ENCODE results near the gene TMEM181. TPM values are rescaled to one million over a fixed set of nuclear protein-coding genes. Genes with fewer than 3 reads are reported as not detected.

TMEM181 gene
- total and polyA plus RNA-seq, 2 experiments from 2014 or later: 11.9 to 25.2 TPM

DNA sequence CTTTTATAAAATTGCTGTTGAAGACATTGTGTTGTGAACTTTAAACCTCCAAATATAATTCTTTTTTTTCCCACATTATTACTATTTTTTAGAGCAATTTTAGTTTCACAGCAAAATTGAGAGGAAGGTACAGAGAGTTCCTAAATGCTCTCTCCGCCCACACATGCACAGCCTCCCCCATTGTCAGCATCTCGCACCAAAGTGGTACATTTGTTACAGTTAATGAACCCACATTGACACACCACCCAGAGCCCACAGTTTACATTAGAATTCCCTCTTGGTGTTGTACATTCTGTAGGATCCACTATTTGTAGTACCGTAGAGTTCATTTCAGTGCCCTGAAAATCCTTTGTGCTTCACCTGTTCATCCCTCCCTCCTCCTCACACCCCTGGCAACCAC, 33.8 kb downstream of the TMEM181 start:
- no peak overlapping the region for H3K27ac ChIP-seq (ENCODE audit: low read depth)
- H3K4me3 ChIP-seq: no peak overlapping the region
- Mint-ChIP-seq H3K4me3 (no peak overlapping the region), H3K36me3 (ENCODE audit: low read depth) (peaks cover 78% of the 10 kb centered on the region), H3K4me1 (no peaks in the 10 kb centered on the region), H3K27me3 (ENCODE audit: insufficient read depth, low read depth, poor library complexity) (no peaks in the 10 kb centered on the region), H3K9me3 (no peaks in the 10 kb centered on the region), H3K27ac (no peak overlapping the region)
- no peak overlapping the region for H2AFZ ChIP-seq
- H3K9me2 ChIP-seq (ENCODE audit: insufficient read depth): no peaks in the 10 kb centered on the region
- H3K4me2 ChIP-seq: no peak overlapping the region
- peaks cover 6% of the 10 kb centered on the region; the same call in 1 of the 2 replicates for H4K20me1 ChIP-seq (replicated peaks; ENCODE audit: insufficient read depth)
- H3K36me3 ChIP-seq (ENCODE audit: insufficient read depth): peaks cover 23% of the 10 kb centered on the region
- no peak for DNase-seq (ENCODE audit: low spot score)
- no peak for ATAC-seq
- H3K79me2 ChIP-seq (replicated peaks; ENCODE audit: insufficient read depth): no peaks in the 10 kb centered on the region
- no peaks in the 10 kb centered on the region for H3F3A ChIP-seq (replicated peaks; ENCODE audit: low read depth)
- TF ChIP-seq ZNF114 (CRISPR knock-in tag; IDR thresholded peaks at IDR 0.05) (no peak), NANOG (IDR thresholded peaks at IDR 0.05; ENCODE audit: borderline replicate concordance) (no peak), CREB1 (CRISPR knock-in tag; IDR thresholded peaks at IDR 0.05; ENCODE audit: low read depth) (no peak), STAT1 (IDR thresholded peaks at IDR 0.05; ENCODE audit: unreplicated experiment) (no peak), EZH2 (IDR thresholded peaks at IDR 0.05; ENCODE audit: low read depth, unreplicated experiment) (no peak)
- TF ChIP-seq, protein P1, sequence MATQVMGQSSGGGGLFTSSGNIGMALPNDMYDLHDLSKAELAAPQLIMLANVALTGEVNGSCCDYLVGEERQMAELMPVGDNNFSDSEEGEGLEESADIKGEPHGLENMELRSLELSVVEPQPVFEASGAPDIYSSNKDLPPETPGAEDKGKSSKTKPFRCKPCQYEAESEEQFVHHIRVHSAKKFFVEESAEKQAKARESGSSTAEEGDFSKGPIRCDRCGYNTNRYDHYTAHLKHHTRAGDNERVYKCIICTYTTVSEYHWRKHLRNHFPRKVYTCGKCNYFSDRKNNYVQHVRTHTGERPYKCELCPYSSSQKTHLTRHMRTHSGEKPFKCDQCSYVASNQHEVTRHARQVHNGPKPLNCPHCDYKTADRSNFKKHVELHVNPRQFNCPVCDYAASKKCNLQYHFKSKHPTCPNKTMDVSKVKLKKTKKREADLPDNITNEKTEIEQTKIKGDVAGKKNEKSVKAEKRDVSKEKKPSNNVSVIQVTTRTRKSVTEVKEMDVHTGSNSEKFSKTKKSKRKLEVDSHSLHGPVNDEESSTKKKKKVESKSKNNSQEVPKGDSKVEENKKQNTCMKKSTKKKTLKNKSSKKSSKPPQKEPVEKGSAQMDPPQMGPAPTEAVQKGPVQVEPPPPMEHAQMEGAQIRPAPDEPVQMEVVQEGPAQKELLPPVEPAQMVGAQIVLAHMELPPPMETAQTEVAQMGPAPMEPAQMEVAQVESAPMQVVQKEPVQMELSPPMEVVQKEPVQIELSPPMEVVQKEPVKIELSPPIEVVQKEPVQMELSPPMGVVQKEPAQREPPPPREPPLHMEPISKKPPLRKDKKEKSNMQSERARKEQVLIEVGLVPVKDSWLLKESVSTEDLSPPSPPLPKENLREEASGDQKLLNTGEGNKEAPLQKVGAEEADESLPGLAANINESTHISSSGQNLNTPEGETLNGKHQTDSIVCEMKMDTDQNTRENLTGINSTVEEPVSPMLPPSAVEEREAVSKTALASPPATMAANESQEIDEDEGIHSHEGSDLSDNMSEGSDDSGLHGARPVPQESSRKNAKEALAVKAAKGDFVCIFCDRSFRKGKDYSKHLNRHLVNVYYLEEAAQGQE (IDR thresholded peaks at IDR 0.05; ENCODE audit: unreplicated experiment): no peak
- no peaks in the 10 kb centered on the region for H3K27me3 ChIP-seq (ENCODE audit: insufficient read depth)
- H3K4me1 ChIP-seq (ENCODE audit: insufficient read depth): no peaks in the 10 kb centered on the region

DNA sequence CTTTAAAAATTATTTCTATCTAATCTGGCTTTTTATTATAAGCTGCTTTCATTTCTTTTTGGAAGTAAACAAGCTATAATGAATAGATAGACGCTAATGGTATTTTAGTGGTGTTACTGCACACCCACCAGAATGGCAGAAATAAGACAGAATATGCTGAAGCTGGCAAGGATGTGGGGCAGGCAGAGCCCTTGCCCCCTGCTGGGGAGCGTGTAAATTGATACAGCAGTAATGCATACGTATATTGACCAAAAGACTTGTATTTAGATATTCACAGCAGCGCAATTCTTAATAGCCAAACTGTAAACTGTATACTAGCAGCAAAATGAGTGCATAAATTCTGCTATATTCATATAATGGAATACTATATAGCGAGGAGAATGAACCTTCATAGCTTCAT, 35.3 kb downstream of the TMEM181 start:
- no peak overlapping the region for H2AFZ ChIP-seq
- H3K9me2 ChIP-seq (ENCODE audit: insufficient read depth): no peaks in the 10 kb centered on the region
- H3K79me2 ChIP-seq (replicated peaks; ENCODE audit: insufficient read depth): no peaks in the 10 kb centered on the region
- 0 out of 2 replicates have a peak, but pooled peaks cover 6% of the 10 kb centered on the region for H4K20me1 ChIP-seq (replicated peaks; ENCODE audit: insufficient read depth)
- peaks cover 16% of the 10 kb centered on the region for H3K36me3 ChIP-seq (ENCODE audit: insufficient read depth)
- no peaks in the 10 kb centered on the region for H3F3A ChIP-seq (replicated peaks; ENCODE audit: low read depth)
- no peak overlapping the region for H3K4me2 ChIP-seq
- Mint-ChIP-seq H3K27ac (no peak overlapping the region), H3K36me3 (ENCODE audit: low read depth) (peaks cover 73% of the 10 kb centered on the region), H3K27me3 (ENCODE audit: insufficient read depth, low read depth, poor library complexity) (peaks cover 4% of the 10 kb centered on the region), H3K9me3 (no peaks in the 10 kb centered on the region), H3K4me3 (no peak overlapping the region), H3K4me1 (no peaks in the 10 kb centered on the region)
- H3K27ac ChIP-seq (ENCODE audit: low read depth): no peak overlapping the region
- no peak for ATAC-seq
- no peaks in the 10 kb centered on the region for H3K4me1 ChIP-seq (ENCODE audit: insufficient read depth)
- H3K4me3 ChIP-seq: no peak overlapping the region
- DNase-seq (ENCODE audit: low spot score): no peak
- H3K27me3 ChIP-seq (ENCODE audit: insufficient read depth): no peaks in the 10 kb centered on the region
- TF ChIP-seq, protein P2, sequence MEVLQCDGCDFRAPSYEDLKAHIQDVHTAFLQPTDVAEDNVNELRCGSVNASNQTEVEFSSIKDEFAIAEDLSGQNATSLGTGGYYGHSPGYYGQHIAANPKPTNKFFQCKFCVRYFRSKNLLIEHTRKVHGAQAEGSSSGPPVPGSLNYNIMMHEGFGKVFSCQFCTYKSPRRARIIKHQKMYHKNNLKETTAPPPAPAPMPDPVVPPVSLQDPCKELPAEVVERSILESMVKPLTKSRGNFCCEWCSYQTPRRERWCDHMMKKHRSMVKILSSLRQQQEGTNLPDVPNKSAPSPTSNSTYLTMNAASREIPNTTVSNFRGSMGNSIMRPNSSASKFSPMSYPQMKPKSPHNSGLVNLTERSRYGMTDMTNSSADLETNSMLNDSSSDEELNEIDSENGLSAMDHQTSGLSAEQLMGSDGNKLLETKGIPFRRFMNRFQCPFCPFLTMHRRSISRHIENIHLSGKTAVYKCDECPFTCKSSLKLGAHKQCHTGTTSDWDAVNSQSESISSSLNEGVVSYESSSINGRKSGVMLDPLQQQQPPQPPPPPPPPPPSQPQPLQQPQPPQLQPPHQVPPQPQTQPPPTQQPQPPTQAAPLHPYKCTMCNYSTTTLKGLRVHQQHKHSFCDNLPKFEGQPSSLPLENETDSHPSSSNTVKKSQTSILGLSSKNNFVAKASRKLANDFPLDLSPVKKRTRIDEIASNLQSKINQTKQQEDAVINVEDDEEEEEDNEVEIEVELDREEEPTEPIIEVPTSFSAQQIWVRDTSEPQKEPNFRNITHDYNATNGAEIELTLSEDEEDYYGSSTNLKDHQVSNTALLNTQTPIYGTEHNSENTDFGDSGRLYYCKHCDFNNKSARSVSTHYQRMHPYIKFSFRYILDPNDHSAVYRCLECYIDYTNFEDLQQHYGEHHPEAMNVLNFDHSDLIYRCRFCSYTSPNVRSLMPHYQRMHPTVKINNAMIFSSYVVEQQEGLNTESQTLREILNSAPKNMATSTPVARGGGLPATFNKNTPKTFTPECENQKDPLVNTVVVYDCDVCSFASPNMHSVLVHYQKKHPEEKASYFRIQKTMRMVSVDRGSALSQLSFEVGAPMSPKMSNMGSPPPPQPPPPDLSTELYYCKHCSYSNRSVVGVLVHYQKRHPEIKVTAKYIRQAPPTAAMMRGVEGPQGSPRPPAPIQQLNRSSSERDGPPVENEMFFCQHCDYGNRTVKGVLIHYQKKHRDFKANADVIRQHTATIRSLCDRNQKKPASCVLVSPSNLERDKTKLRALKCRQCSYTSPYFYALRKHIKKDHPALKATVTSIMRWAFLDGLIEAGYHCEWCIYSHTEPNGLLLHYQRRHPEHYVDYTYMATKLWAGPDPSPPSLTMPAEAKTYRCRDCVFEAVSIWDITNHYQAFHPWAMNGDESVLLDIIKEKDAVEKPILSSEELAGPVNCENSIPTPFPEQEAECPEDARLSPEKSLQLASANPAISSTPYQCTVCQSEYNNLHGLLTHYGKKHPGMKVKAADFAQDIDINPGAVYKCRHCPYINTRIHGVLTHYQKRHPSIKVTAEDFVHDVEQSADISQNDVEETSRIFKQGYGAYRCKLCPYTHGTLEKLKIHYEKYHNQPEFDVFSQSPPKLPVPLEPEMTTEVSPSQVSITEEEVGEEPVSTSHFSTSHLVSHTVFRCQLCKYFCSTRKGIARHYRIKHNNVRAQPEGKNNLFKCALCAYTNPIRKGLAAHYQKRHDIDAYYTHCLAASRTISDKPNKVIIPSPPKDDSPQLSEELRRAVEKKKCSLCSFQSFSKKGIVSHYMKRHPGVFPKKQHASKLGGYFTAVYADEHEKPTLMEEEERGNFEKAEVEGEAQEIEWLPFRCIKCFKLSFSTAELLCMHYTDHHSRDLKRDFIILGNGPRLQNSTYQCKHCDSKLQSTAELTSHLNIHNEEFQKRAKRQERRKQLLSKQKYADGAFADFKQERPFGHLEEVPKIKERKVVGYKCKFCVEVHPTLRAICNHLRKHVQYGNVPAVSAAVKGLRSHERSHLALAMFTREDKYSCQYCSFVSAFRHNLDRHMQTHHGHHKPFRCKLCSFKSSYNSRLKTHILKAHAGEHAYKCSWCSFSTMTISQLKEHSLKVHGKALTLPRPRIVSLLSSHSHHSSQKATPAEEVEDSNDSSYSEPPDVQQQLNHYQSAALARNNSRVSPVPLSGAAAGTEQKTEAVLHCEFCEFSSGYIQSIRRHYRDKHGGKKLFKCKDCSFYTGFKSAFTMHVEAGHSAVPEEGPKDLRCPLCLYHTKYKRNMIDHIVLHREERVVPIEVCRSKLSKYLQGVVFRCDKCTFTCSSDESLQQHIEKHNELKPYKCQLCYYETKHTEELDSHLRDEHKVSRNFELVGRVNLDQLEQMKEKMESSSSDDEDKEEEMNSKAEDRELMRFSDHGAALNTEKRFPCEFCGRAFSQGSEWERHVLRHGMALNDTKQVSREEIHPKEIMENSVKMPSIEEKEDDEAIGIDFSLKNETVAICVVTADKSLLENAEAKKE (CRISPR knock-in tag; IDR thresholded peaks at IDR 0.05): no peak
- TF ChIP-seq EZH2phosphoT487 (IDR thresholded peaks at IDR 0.05; ENCODE audit: unreplicated experiment) (no peak), POLR2AphosphoS5 (IDR thresholded peaks at IDR 0.05; ENCODE audit: low read depth) (no peak), JUNB (IDR thresholded peaks at IDR 0.05; ENCODE audit: unreplicated experiment) (no peak), STAT1 (IDR thresholded peaks at IDR 0.05; ENCODE audit: unreplicated experiment) (no peak), ZNF331 (CRISPR knock-in tag; IDR thresholded peaks at IDR 0.05; ENCODE audit: low read depth) (no peak)

All from GM23338 (cell line).